Neural progenitor cell (in vitro differentiated cells): ENCODE measurements around the gene MICAL2.

Experiments used
- CTCF ChIP-seq: fragments of 200-600 bp; sonication (generic); IDR thresholded peaks from 2 replicates; pipeline ENCODE4 v1.5.1; 2017; ENCODE audit warnings: antibody characterized with exemption, mild to moderate bottlenecking
- EZH2 ChIP-seq: fragments of 200-600 bp; sonication (generic); IDR thresholded peaks from 2 replicates; pipeline ENCODE4 v1.6.1; 2017; ENCODE audit warnings: antibody characterized with exemption, mild to moderate bottlenecking, moderate library complexity
- EZH2phosphoT487 ChIP-seq: fragments of 200-600 bp; sonication (generic); IDR thresholded peaks from 2 replicates; pipeline ENCODE4 v1.6.1; 2017; ENCODE audit warnings: antibody characterized with exemption

GRCh38 chr11:12287374-12288211, 177.2 kb downstream of the MICAL2 start:
- TF ChIP-seq CTCF (peak; percentile 74), EZH2 (no peak), EZH2phosphoT487 (no peak)
